Measurements from ENCODE around the gene PZP.

PZP gene

GRCh38 chr12:9123781-9124382 is 84.3 kb downstream of the PZP start:
- no peak for DNase-seq (ENCODE audit: low spot score)

DNA sequence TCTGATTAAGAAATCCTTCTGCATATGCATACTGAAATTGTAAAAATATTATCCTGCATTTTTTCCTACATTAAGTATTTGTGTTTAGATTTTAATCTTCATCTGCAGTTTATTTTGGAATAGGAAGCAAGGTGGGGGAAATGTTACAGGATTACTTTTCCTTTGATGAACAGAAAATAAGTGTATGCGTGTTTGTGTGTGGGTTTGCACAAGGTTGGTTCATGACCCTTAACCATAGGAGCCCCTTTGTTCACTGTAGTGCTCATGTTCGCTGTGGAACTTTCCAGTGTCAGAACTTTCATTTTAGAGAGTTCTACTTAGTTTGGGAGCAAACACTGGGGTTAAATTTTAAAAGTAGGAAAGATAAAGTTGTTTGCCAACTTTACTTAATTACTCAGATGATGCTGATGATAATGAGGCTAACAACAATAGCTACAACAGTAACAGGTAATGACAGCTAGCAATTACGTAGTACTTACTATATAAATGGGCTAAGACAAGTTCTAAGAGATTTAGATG is 86.0 kb downstream of the PZP start:
- no peak for DNase-seq (ENCODE audit: low spot score)

- no peak for DNase-seq (ENCODE audit: low spot score)
These were observed 87.6 kb downstream of the PZP start for GRCh38 chr12:9120487-9121184.

DNA sequence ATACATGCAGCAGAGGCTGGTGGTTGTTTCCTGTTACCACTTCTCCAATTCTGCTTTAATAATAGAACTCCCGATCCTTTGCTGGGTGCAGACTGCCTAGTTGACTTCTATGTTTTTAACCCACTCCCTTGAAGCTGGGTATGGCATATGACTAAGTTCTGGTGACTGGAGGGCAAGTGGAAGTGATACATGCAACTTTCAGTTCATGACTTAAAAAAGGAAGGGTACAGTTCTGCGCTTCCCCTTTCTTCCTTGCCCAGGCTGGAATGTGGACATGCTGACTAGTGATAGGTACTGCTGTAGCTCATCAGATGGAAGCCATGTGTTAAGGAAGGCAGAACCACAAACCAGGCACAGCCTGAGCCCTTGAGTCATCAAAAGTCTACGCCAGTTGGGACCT is 90.0 kb downstream of the PZP start:
- DNase-seq (ENCODE audit: low spot score) = no peak

DNA sequence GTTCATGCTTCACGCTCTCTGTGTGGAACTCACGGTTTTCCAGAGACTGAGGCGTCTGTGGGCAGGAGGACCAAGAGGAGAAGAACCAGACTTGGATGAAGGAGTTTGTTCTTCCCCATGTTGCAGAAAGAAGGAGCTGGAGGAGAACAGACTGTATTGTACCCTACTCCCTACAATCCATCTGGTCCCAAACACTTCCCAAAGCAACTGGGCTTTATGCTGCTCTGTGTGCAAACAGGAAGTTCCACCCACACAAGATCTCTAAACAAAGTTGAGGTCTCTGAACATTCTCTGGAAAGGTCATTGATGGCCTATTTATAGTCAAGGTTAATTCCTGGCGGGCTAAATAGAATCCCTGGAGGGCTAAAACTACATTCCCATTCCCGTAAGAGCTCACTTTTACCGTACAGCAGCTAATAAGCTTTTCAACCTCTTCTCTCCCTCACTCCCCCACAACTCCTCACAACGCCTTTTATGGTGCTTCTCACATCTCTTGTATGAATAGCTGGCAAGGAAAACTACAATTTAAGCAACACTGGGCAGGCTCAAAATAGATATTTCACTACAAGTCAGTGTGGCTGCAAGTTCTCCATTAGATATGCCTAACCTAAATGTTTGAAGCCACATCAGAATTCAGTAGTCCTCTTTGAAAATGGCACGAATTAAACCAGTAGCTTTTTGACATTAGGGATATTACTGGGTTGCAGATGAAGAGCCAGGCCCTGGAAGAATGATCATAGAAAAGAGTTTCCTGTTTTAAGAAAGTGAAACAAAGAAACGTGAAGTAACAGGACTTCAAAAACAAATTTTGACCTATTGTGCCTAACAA is 92.2 kb downstream of the PZP start, which contains the start of gene A2M:
A2M (minus strand) TSS at position 189 of the 829 bp plus-strand sequence; CDS start at position 119, 70 bp downstream.
- DNase-seq (ENCODE audit: low spot score) = no peak

- no peak for DNase-seq (ENCODE audit: low spot score)
These were observed 93.2 kb downstream of the PZP start for GRCh38 chr12:9114946-9115345.

DNA sequence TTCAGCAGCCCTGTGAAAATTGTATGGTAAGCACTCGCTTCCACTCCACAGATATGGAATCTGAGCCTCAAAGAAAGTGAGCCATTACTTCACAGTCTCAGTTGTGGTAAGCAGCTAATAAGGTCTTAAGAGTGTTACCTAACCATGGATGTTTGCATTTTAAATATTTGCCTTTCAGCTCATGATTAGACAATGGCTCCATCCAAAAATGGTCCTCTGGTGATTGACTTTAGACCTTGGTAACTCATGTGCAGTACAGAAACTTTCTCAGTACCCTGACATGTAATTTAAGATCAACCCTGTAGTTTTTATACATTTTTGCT is 94.2 kb downstream of the PZP start:
- DNase-seq (ENCODE audit: low spot score) = no peak

DNA sequence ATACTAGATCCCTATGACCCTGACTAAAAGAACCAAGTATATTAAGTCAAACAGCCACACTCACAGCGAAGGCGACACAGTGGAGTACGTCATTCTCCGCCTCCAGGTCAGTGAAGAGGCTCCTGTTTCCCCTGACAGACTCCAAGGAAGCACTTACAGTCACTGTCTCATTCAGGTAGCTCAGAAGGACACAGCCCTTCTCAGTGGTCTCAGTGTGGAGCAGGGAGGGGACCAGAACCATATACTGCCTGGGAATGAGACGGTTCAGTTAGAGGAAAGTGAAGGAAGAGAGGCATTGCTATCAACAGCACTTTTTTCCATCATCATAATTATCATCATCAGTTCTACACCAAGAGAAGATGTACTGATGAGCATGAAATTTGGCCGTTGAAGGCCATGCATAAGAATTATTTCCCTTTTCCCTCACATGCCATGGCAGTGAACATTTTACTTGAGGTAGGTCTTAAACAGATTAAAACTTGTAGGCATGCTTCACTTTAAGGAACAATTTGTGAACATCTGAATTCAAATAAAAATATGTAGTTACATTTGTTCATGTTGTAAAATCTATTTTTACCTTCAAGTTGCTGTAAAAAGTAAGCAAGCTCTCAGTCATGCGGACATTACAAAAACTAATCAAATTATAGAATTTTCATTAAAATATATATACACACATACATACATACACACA is 94.8 kb downstream of the PZP start:
- DNase-seq (ENCODE audit: low spot score) = no peak

GRCh38 chr12:9112076-9112853 is 95.9 kb downstream of the PZP start:
- no peak for DNase-seq (ENCODE audit: low spot score)

- no peak for DNase-seq (ENCODE audit: low spot score)
These were observed 96.7 kb downstream of the PZP start for GRCh38 chr12:9111525-9111924.

DNA sequence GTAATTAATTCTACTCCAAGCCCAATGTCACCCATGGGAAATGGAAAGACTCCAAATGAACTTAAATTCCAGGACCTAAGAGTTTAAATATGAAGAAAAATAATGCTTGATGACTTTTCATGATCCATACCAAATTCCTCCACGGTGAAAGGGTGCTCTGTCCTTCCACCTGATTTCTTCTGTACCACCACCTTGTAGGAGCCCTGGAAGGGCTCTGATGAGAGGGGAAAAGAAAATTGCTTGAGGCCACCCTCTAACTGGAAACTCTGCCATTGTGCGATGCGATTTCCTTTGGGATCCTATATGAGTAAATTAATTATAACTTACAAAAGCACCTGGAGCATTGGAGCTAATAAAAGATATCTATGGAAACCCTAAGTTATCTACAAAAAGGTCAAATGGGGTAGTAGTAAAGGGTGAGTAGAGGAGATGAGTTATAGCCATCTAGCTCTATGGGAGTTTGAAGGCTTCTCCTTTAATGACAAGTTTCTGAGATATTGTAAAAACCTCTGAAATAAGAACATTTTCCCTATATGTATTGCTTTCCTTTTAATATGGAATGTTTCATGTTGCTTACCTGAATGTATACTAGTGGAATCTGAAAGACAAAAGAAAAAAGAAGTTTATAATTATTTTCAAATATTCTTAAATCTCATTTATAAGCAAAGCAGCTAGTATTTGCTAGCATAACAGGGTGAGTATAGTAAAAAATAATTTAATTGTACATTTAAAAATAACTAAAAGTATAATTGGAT is 98.3 kb downstream of the PZP start:
- no peak for DNase-seq (ENCODE audit: low spot score)

DNA sequence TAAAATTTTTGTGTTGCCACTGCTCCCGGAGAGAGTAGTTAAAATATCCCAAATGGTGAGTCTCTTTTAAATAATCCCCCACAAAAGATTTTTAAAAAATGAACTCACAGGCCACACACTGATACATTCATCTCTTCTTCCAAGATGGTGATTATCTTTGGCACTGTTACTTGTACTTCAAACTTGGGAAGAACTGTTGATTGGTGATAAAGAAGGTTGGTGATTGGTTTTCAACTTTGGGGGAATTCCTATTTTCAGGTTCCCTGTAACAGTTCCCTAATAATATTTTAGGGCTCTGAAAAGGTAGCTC is 99.0 kb downstream of the PZP start:
- no peak for DNase-seq (ENCODE audit: low spot score)

DNA sequence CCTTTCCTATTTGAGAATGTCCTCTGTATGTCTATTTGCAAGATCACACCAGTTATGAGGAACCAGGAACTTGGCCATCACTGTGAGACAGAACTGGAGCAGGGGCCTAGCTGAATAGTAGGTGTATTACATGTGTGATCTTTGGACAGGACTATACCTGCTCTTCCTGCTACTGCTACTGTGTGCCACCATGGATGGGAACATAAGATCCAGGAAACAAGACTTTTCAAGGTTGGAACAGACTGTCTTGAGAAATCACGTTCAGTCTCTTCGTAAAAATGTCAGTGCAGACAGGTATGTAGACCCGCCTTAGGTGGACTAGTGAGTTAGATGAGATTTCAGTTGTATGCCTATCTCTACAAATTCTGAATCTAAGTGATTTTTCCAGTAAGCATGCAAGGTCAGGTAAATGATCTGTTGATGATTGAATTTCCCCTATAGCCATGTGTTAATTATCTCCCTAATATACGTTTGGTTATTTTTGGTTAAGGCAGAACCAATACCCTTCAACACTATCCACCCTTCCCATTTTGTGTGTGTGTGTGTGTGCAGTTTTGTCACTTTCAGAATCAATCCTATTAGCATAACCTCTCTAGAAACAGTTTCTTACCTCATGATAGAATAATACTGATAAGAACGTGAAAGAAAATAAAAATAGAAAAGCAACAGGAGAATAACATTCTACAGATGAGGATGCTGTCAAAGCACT is 99.5 kb downstream of the PZP start:
- no peak for DNase-seq (ENCODE audit: low spot score)

GRCh38 chr12:9107542-9107873 is 100.7 kb downstream of the PZP start:
- DNase-seq (ENCODE audit: low spot score) = no peak

DNA sequence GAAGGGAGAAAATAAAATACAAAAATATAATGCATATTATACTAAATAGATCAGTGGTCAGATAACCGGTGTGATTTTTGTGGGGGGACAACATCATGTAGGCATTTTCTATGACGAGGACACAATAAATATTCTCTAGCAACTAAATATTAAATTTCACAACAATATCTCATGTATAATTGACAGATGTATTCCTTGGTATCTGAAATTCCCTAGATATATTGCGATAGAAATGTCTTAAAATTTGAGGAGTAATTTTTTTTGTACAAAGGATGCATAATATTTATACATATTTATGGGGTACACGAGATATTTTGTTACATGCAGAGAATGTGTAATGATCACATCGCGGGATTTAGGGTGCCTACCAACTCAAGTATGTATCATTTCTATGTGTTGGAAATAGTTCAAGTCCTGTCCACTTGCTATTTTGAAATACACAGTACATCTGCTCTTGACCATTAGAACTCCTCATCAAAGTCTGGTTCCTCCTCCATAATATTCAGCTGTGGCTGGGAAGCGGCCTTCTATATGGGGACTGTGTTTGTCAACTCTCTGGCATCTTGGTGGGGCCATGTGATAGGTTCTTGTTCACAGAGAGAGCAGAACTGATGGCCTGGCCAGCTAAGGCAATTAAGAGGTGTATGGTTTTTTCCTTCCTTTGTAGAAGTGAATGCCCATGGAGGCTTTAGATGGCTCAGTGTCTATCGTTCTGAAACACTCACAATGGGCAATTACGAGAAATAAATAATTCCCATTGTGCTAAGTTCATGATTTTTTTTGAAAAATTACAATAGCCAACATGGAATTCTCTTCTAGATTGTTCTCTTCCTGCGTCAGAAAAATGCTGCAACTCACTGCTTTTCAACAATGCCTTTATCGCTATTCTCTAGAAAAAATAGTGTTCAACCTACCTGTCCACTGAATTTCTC is 101.3 kb downstream of the PZP start:
- no peak for DNase-seq (ENCODE audit: low spot score)

GRCh38 chr12:9106067-9106466 is 102.1 kb downstream of the PZP start:
- no peak for DNase-seq (ENCODE audit: low spot score)

- DNase-seq (ENCODE audit: low spot score) = no peak
These were observed 103.3 kb downstream of the PZP start for GRCh38 chr12:9104767-9105423.

DNA sequence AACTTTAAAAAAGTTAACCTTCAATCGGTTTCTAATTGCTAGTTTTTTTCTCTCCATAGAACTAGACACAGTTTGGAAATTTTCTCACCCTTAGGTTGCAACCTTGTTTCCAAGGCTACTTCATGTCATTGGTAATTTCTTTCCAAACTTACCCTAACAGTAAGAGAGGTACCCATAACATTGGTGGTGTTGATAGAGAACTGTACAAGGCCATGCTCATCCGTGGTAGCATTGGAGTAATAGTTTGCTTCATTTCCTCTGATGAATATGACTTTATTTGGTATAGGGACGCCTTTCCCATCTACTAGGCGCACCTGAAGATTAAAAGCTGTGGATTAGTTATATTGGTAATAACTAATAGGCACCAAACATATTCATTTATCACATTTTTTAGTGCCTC is 104.1 kb downstream of the PZP start:
- no peak for DNase-seq (ENCODE audit: low spot score)

All from hepatic stellate cell (primary cell).